ENCODE measurements around the gene VEGFA.

VEGFA gene

GRCh38 chr6:43739642-43740091 lies 30.3 kb upstream of the VEGFA start:
- DNase-seq = no peak

GRCh38 chr6:43740321-43740960 lies 29.6 kb upstream of the VEGFA start:
- no peak for DNase-seq

- DNase-seq = peak; percentile 26
These were observed 28.8 kb upstream of the VEGFA start for GRCh38 chr6:43740961-43741764.

GRCh38 chr6:43741829-43742228 lies 28.2 kb upstream of the VEGFA start:
- DNase-seq = no peak

- no peak for DNase-seq
These were observed 27.7 kb upstream of the VEGFA start for GRCh38 chr6:43742285-43742684.

- DNase-seq = no peak
These were observed 26.9 kb upstream of the VEGFA start for GRCh38 chr6:43742931-43743632.

DNA sequence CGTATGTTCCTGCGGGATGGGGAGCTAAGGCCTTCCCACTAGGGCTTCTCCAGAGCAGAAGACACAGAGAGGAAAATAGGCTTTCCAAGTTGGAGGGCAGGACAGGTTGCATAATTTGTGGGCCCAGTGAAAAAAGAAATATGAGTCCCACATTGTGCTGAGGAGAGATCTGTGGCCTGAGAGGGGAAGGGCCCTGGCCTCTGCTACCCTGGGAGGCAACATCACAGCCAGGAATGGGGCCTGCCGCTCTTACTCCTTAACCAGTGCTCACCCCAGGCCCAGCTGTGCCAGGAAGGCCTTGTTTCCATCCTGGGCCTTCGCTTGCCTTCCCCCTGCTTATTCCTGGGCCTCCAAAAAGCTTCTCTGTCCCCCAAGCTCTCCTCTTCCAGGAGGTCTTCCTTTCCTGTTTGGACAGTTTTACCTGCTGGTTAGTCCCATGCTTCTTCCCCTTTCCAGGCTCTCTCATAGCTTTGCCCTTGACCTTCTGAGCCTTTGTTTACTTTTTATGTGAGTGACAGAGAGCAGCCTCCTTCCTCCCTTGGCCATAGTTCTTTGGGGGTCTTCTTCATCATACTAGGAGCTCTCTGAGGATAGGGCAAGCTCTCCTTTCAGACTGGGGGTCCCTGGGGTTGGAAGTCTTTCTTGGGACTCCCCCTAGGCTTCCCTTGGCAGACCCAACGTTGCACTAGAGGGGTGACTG lies 26.2 kb upstream of the VEGFA start:
- no peak for DNase-seq

- DNase-seq = no peak
These were observed 25.5 kb upstream of the VEGFA start for GRCh38 chr6:43744491-43744890.

DNA sequence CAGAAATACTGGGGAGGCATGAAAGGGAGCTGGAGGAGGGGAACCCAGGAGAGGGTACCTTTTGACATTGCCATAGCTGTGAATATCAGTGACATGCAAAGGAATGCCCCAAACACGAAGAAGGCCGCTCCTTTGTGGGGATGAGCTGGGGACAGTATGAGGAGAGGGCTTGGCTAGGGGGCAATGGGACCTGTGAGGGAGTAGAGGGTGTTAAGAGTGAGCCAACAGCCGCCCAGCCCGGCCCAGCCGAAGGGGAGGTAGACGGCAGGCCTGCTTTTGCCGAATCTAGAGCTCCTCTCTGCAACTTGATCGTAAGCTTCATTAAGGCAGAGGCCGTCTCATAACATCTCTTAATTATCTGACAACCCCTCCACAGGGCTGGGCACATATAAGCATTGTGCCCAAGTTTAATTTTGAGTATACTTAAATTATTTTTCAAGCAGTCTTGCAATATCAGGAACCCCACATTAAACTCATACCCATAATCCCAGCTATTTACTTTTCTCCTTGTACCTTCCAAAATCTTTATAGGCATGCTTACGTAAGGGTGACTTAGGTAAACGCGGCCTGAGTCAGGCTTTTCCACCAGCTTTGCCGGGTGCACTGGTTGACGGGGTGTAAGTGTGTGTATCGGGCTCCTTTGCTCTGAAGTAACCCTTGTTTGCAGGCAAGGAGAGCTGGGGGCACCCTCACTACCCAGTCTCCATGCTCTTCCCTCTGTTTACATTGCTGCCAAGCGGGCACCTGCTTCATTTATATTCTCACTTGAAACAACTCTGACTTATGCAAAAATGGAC lies 24.9 kb upstream of the VEGFA start:
- no peak for DNase-seq

GRCh38 chr6:43746071-43746470 lies 23.9 kb upstream of the VEGFA start:
- DNase-seq = no peak

DNA sequence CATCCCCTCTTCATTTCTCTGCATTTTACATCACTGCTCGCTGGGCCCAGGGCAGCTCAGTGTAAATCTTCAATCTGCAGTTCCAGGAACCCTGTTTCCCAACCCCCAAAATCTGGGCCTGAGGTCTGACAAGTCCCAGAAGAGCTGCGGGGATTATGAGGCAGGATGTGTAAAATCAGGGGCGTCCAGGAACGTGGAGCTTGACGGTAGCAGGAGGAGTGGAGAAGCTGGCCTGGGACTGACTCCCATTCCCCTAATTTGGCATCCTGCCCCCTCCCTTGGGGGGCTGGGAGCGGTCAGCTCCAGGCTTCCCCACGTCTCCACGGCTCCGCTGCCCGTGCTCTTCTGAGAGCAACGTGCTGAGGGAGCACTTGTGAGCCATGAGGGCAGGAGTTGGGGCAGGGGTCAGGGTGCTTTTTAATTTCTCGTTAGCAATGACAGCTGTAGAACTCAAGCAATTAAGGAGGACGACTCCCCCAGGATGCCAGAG lies 23.4 kb upstream of the VEGFA start:
- no peak for DNase-seq

DNA sequence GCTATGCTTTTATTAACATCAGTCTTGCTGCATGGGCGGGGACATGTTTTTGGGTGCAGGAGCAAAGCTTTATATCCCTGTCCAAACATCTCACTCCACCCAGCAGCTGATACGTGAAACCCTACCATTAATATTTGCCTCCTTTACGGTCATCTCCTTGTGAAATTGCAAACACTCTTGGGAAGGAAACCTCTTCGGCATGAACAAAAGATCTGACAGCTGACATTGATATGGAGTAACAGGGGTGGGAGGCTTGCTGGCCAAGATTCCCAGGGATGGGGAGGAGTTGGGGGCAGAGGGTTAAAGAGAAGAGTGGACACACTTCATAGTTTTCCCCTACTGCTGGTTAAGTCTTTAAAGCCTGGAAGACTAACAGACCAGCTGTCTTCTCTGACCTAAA lies 22.2 kb upstream of the VEGFA start:
- DNase-seq = no peak

- DNase-seq = no peak
These were observed 21.2 kb upstream of the VEGFA start for GRCh38 chr6:43748765-43749164.

GRCh38 chr6:43749461-43749860 lies 20.6 kb upstream of the VEGFA start:
- no peak for DNase-seq

DNA sequence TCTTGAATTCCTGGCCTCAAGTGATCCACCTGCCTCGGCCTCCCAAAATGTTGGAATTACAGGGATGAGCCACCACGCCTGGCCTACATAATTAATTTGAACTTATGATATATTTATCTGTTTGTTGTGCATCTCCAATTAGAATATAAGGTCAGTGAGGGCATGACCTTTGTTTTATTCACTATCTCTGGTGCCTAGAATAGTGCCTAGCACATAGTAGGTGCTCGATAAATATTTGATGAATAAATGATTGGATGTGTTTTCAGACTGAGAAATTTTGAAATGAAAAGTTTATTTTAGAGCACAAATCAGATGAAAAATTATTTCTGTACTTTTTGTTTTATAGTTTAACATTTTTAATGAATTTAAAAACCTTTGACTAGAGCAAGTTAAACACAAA lies 19.4 kb upstream of the VEGFA start:
- DNase-seq = no peak

DNA sequence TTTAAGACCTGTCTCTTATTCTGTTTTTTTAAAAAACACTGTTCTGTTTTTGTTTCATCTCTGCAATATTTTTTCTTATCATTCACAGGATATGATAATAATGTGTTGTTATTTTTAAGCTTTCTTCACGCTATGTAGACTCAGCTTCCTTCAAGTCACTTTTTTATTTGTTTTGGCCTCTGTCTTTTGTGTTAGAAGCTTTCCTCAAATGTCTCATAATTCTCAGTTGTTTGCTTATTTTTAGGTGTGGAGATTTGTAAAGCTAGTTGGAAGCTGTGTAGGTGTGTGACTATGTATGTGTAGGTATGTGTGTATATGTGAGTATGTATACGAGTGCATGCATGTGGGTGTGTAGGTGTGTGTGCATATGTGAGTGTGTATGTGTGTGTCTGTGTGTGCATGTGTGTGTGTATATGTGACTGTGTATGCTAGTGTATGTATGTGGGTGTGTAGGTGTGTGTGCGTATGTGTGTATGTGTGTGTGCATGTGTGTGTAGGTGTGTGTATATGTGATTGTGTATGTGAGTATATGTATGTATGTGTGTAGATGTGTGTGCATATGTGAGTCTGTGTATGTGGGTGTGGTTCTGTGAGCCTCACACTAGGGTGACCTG lies 16.3 kb upstream of the VEGFA start:
- DNase-seq = no peak

- no peak for DNase-seq
These were observed 11.9 kb upstream of the VEGFA start for GRCh38 chr6:43757966-43758616.

DNA sequence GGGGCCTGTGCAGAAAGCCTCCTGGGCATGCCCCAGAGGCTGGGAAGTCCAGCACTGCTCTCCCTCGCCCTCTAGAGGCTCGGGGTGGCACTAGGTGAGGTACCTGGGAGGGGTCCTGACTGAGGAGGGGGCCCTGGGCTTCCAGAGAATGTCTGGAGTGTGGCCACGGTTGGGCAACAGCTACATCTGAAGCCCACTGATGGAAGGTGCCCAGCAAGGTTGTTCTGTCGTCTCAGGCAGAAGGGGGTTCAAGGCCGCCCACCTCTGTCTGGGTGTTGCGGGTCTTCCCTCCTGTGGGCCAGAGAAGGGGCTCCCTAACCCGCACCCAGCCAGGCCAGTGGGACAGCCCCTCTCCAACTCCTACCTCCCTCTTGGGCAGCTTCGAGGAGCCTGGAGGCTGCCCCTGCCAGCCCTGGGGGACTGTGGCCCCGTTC lies 11.4 kb upstream of the VEGFA start:
- DNase-seq = peak; percentile 36

DNA sequence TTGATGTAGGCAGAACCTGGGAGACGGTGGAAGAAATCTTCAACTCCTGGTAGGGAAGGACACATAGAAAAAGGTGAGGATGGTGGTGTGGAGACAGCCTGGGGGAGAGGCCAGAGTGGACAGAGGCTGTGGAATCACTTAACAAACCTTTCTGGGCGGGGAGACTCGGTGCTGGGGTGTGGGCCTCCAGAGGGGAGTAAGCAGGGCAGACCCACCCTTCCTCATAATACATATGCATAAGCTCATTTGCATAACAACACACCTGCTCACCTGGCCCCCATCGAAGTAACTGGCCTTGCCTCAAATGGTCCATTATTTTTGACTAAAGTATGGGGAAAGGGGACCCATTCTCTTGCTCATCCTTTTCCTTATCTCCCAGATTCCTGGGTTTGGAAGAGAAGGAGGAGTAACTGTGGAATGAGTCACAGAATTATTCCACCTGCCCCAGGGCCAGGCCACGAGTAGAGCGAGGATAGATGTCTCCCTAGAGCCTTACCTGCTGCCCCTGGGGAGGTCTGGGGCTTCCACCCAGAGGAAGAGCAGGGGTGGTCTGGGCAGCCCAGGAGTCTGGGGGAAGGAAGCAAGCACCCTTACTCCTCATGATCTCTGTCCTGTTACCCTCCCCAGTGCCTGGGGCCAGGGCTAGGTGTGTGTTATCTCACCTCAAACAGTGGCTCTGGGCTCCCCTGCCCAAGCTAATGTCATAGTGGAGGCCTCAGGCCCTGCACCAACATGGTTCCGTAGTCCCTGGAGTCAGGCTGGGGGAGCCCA lies 10.7 kb upstream of the VEGFA start:
- no peak for DNase-seq

- DNase-seq = no peak
These were observed 10.2 kb upstream of the VEGFA start for GRCh38 chr6:43759907-43760206.

Measured in suppressor macrophage treated with lipopolysaccharide for 4 hours (primary cell).